GM21360 (cell line): ENCODE measurements around the gene LRRC49.

Experiments
- ATAC-seq: cut with Tn5 transposase; IDR thresholded peaks from one replicate; pipeline ENCODE4 v1.9.1; 2021; ENCODE audit warnings: mild to moderate bottlenecking, moderate library complexity; ENCODE audit not compliant: unreplicated experiment

Gene LRRC49

GRCh38 chr15:71083349-71083748 lies 190.7 kb downstream of the LRRC49 start:
- ATAC-seq, result no peak

GRCh38 chr15:71084264-71084663 lies 191.6 kb downstream of the LRRC49 start:
- no peak for ATAC-seq

- no peak for ATAC-seq
These were observed 193.2 kb downstream of the LRRC49 start for GRCh38 chr15:71085809-71086208.

GRCh38 chr15:71088155-71088554 lies 195.5 kb downstream of the LRRC49 start:
- no peak for ATAC-seq

GRCh38 chr15:71088683-71089082 lies 196.1 kb downstream of the LRRC49 start:
- no peak for ATAC-seq

- ATAC-seq, result no peak
These were observed 197.2 kb downstream of the LRRC49 start for GRCh38 chr15:71089801-71090200.

- ATAC-seq, result no peak
These were observed 199.0 kb downstream of the LRRC49 start for GRCh38 chr15:71091601-71092000.

- ATAC-seq, result no peak
These were observed 199.5 kb downstream of the LRRC49 start for GRCh38 chr15:71092056-71092600.

GRCh38 chr15:71093054-71094024 lies 200.7 kb downstream of the LRRC49 start:
- ATAC-seq, result no peak

GRCh38 chr15:71094137-71094536 lies 201.5 kb downstream of the LRRC49 start:
- ATAC-seq, result no peak

GRCh38 chr15:71096676-71097075 lies 204.1 kb downstream of the LRRC49 start:
- ATAC-seq, result no peak

- ATAC-seq, result no peak
These were observed 205.3 kb downstream of the LRRC49 start for GRCh38 chr15:71097890-71098289.

GRCh38 chr15:71098920-71099319 lies 206.3 kb downstream of the LRRC49 start:
- no peak for ATAC-seq
